ENCODE data around the gene WASF3.

Gene WASF3

GRCh38 chr13:26593661-26594060, 36.2 kb downstream of the WASF3 start:
- Mint-ChIP-seq H3K27ac (no peak overlapping the region), H3K27me3 (peaks cover 15% of the 10 kb centered on the region), H3K4me3 (no peak overlapping the region), H3K36me3 (peaks cover 2% of the 10 kb centered on the region), H3K4me1 (no peaks in the 10 kb centered on the region), H3K9me3 (peaks cover 11% of the 10 kb centered on the region)

GRCh38 chr13:26594363-26594762, 36.9 kb downstream of the WASF3 start:
- Mint-ChIP-seq H3K4me3 (no peak overlapping the region), H3K27ac (no peak overlapping the region), H3K9me3 (peaks cover 11% of the 10 kb centered on the region), H3K4me1 (no peaks in the 10 kb centered on the region), H3K27me3 (peaks cover 11% of the 10 kb centered on the region), H3K36me3 (peaks cover 2% of the 10 kb centered on the region)

DNA sequence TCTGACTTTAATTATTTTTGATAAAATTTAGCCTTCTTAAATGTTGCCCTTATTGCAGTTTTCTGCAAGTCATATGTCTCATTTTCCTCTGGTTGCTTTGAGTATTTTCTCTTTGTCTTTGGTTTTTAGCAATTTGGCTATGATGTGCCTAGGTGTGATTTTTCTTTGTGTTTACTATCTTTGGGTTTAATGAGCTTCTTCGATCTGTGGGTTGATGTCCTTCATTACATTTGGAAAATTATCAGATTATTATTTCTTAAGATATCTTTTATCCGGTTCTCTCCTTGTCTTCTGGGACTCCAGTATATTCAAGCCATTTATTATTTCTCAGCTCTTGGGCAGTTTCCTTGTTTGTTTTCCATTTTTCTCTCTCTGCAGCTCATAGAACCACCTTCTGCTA, 39.0 kb downstream of the WASF3 start:
- no peak overlapping the region for H3K4me3 Mint-ChIP-seq
- H3K36me3 Mint-ChIP-seq, result peaks cover 2% of the 10 kb centered on the region
- no peak overlapping the region for H3K27ac Mint-ChIP-seq
- H3K27me3 Mint-ChIP-seq, result peaks cover 10% of the 10 kb centered on the region
- H3K9me3 Mint-ChIP-seq, result peaks cover 11% of the 10 kb centered on the region
- H3K4me1 Mint-ChIP-seq, result no peaks in the 10 kb centered on the region

GRCh38 chr13:26599403-26599802, 41.9 kb downstream of the WASF3 start:
- Mint-ChIP-seq H3K27ac (no peak overlapping the region), H3K9me3 (peaks cover 11% of the 10 kb centered on the region), H3K36me3 (peaks cover 2% of the 10 kb centered on the region)

GRCh38 chr13:26599860-26600259, 42.4 kb downstream of the WASF3 start:
- peaks cover 11% of the 10 kb centered on the region for H3K27me3 Mint-ChIP-seq
- no peak overlapping the region for H3K27ac Mint-ChIP-seq
- H3K9me3 Mint-ChIP-seq, result peaks cover 11% of the 10 kb centered on the region
- H3K4me3 Mint-ChIP-seq, result no peak overlapping the region
- H3K36me3 Mint-ChIP-seq, result peaks cover 2% of the 10 kb centered on the region
- no peaks in the 10 kb centered on the region for H3K4me1 Mint-ChIP-seq

More at GRCh38 chr13:26599403-26599802, 41.9 kb downstream of the WASF3 start:
- H3K4me3 Mint-ChIP-seq, result no peak overlapping the region
- H3K4me1 Mint-ChIP-seq, result no peaks in the 10 kb centered on the region
- peaks cover 15% of the 10 kb centered on the region for H3K27me3 Mint-ChIP-seq

GRCh38 chr13:26600343-26600742, 42.9 kb downstream of the WASF3 start:
- Mint-ChIP-seq H3K27ac (no peak overlapping the region), H3K4me1 (no peaks in the 10 kb centered on the region), H3K4me3 (no peak overlapping the region), H3K36me3 (peaks cover 2% of the 10 kb centered on the region), H3K27me3 (peaks cover 11% of the 10 kb centered on the region), H3K9me3 (peaks cover 11% of the 10 kb centered on the region)

DNA sequence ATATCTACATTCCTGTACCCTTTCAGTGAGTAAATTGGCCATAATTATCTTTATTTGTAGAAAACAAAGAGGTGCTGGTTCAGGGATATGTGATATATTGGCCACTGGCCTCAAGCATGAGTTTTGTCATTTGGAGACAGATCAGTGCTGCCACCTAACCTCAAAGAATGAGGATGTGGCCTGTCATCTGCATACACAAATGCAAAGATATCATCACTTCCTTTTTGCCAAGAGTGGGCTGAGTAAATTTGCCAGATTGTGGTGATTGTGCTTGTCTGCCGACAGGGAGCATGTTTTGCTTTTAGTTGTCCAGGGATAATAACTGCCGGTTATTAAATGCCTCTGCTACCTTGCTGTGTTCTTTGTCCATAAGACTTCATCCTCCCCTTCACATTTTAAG, 44.2 kb downstream of the WASF3 start:
- H3K27ac Mint-ChIP-seq, result no peak overlapping the region
- no peak overlapping the region for H3K4me3 Mint-ChIP-seq
- H3K9me3 Mint-ChIP-seq, result peaks cover 7% of the 10 kb centered on the region
- peaks cover 11% of the 10 kb centered on the region for H3K27me3 Mint-ChIP-seq
- H3K4me1 Mint-ChIP-seq, result no peaks in the 10 kb centered on the region
- H3K36me3 Mint-ChIP-seq, result peaks cover 2% of the 10 kb centered on the region

DNA sequence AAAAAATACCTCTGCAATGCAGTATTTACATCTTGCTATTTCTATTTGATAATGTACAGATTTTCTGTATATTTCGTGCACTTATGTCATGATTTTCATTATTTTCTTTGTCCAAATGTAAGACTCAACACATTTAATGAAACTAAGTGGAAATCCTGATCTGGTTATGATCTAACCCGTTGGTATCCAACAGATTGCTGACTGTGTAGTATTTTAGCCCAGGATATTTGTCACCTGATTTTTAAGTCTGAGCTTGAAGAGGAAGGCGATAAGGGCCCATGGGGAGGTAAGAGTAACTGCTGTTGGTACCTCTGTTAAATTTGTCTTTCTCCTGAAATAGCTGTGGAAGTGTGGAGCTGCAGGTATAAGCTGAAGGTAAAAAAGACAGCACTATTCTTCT, 45.3 kb downstream of the WASF3 start:
- Mint-ChIP-seq H3K27ac (no peak overlapping the region), H3K27me3 (peaks cover 11% of the 10 kb centered on the region), H3K9me3 (peaks cover 4% of the 10 kb centered on the region), H3K36me3 (peaks cover 2% of the 10 kb centered on the region), H3K4me1 (no peaks in the 10 kb centered on the region), H3K4me3 (no peak overlapping the region)

DNA sequence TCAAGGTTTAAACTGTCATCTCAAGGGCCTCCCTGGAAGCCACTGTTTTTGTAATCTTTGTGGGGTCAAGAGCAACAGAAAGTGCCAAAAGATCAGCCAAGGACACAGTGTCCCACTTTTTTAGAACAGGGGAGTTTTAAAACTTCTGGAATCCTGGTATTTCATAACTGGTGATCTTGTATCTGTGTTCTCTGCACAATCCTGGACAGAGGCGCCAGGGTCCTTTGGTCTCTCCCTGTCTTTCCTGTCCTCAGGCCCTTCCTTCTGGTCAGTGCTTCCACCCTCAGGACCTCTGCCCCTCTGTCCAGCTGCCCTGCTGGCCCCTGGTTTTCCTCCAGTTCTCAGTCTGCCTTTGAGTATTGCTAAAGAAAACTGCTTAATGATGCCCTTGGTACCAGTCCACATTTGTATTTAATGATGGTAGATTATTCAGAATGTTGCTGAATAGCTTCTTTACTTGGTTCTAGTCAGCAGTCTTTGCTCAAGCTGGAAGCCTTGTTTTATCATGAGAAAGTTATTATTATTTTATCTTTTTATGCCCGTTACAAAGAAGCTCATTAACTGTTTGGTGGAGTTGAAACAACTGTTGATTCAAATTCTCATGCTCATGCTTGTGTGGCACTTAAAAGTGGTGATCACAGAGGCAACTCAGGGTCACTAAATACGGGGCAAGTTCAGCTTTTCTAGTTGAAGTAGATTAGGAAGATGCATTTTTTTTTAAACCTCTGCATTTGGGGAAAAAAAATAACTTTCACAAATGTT, 47.5 kb downstream of the WASF3 start:
- Mint-ChIP-seq H3K4me3 (no peak overlapping the region), H3K4me1 (no peaks in the 10 kb centered on the region), H3K27ac (no peak overlapping the region), H3K9me3 (no peaks in the 10 kb centered on the region), H3K27me3 (peaks cover 9% of the 10 kb centered on the region), H3K36me3 (no peaks in the 10 kb centered on the region)

GRCh38 chr13:26605845-26606244, 48.4 kb downstream of the WASF3 start:
- Mint-ChIP-seq H3K27ac (no peak overlapping the region), H3K27me3 (peaks cover 9% of the 10 kb centered on the region), H3K36me3 (no peaks in the 10 kb centered on the region), H3K4me1 (no peaks in the 10 kb centered on the region), H3K9me3 (no peaks in the 10 kb centered on the region), H3K4me3 (no peak overlapping the region)

DNA sequence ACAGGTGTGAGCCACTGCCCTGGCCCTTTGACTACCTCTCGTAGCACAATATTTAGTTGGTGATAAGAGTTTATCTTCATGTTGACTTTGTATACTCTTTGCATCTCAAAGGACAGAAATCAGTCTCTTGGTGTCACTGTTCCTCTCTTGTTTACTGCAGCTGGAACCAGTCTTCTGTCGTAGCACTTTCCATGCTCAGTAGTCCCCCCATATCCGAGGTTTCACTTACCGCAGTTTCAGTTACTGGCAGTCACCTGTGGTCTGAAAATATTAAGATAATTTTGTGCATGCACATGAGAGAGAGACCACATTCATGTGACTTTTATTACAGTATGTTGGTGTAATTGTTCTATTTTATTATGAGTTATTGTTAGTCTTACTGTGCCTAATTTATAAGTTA, 49.1 kb downstream of the WASF3 start:
- no peaks in the 10 kb centered on the region for H3K9me3 Mint-ChIP-seq
- H3K27ac Mint-ChIP-seq, result no peak overlapping the region
- no peaks in the 10 kb centered on the region for H3K36me3 Mint-ChIP-seq
- no peaks in the 10 kb centered on the region for H3K4me1 Mint-ChIP-seq
- H3K27me3 Mint-ChIP-seq, result peaks cover 7% of the 10 kb centered on the region
- no peak overlapping the region for H3K4me3 Mint-ChIP-seq

DNA sequence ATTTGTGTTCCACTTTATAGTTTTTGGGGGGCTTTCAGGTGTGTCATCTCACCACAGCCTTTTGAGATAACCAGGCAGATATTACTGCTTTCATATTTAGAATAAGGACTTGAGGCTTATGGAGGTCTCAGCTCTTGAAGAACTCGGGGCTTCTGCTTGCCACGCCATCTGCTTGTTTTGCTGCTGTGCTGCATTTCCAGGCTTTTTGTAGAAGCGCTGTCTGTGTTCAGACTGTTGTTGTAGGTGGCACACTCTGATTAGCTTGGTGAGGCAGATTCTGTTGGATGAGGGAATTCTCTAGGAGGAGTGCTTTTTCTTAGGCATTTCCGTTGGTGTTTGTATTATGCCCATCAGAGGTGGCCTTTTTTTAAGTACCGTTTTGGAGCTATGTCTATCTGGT, 57.2 kb downstream of the WASF3 start:
- peak overlapping the region; percentile 44 for H3K27ac Mint-ChIP-seq
- no peaks in the 10 kb centered on the region for H3K4me1 Mint-ChIP-seq
- no peaks in the 10 kb centered on the region for H3K36me3 Mint-ChIP-seq
- H3K27me3 Mint-ChIP-seq, result peaks cover 12% of the 10 kb centered on the region
- H3K9me3 Mint-ChIP-seq, result no peaks in the 10 kb centered on the region
- H3K4me3 Mint-ChIP-seq, result no peak overlapping the region

- Mint-ChIP-seq H3K36me3 (no peaks in the 10 kb centered on the region), H3K4me3 (no peak overlapping the region), H3K27me3 (peaks cover 18% of the 10 kb centered on the region), H3K27ac (no peak overlapping the region), H3K9me3 (no peaks in the 10 kb centered on the region), H3K4me1 (no peaks in the 10 kb centered on the region)
Measured at GRCh38 chr13:26616126-26616525, 58.6 kb downstream of the WASF3 start.

DNA sequence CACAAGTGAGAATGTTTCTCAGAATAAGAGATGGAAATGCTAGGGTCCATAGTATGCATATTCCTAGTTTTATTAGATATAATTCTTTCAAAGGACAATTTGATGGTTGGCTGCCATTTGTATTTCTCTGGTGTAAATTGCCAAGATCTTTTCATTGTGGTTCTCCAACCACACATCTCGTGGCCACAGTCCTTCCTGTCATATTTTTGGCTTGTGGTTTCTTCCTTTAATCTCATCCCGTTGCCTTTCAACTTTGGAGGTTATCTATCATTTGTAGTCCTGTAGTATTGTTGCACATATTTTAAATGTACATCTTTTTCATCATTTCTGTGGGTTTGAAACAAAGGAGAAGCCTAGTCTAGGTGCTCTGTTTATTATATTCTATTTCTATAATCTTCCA, 61.2 kb downstream of the WASF3 start:
- H3K27me3 Mint-ChIP-seq, result peaks cover 19% of the 10 kb centered on the region
- no peaks in the 10 kb centered on the region for H3K36me3 Mint-ChIP-seq
- H3K27ac Mint-ChIP-seq, result no peak overlapping the region
- H3K9me3 Mint-ChIP-seq, result no peaks in the 10 kb centered on the region
- no peaks in the 10 kb centered on the region for H3K4me1 Mint-ChIP-seq
- no peak overlapping the region for H3K4me3 Mint-ChIP-seq

DNA sequence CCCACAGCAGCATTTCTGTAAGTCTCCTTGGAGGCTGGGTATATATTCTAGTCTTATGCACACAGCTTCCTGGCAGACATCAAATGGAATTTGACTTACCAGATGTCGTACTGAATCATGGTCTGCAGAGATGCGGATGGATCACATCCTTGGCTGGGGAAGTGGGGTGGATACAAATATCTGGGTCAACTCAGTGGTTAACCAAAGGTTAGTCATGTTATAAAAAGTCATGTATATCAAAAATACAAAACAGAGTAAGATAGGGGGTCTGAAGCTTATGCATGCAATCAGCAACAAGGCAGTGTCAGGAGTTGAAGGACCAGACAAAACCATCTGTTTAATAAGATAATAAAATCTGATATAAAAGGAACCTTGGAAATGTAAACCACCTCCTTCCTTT, 61.9 kb downstream of the WASF3 start:
- H3K36me3 Mint-ChIP-seq, result peaks cover 1% of the 10 kb centered on the region
- no peaks in the 10 kb centered on the region for H3K9me3 Mint-ChIP-seq
- H3K27me3 Mint-ChIP-seq, result peaks cover 19% of the 10 kb centered on the region
- no peaks in the 10 kb centered on the region for H3K4me1 Mint-ChIP-seq
- no peak overlapping the region for H3K27ac Mint-ChIP-seq
- no peak overlapping the region for H3K4me3 Mint-ChIP-seq

DNA sequence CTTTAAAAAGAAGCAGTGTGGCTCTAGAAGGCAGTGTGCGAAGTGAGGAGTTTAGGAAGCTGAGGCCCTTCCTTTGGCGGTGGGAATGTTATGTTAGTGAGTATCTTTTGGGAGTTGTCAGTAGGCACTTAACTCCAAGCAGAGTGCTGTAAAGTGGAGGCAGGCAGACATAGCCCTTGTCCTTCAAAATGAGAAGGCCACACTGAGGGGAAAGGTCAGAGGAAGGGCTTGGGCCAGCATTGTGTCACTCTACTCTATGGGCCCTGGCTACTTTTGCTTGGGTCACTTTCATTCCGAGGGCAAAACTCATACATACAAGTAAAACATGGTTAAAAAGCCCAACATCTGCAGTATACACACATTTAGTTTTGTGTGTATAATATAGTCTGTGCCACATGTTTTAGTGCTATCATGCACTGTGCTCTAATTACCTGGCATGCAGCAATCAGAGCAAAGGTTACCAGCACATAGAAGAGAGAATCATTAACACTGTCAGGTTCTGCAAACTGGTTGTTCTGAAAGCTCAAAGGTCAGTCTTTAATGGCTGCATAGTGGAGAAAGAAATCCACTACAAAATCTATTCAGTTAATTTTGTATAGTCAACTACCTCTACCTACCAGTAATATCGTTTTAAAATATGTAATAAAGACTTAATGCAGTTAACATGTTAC, 64.4 kb downstream of the WASF3 start:
- H3K36me3 Mint-ChIP-seq, result peaks cover 1% of the 10 kb centered on the region
- no peaks in the 10 kb centered on the region for H3K4me1 Mint-ChIP-seq
- no peak overlapping the region for H3K27ac Mint-ChIP-seq
- H3K4me3 Mint-ChIP-seq, result no peak overlapping the region
- peaks cover 17% of the 10 kb centered on the region for H3K27me3 Mint-ChIP-seq
- no peaks in the 10 kb centered on the region for H3K9me3 Mint-ChIP-seq
